H1 (cell line): ENCODE data around the gene ARHGAP28. TPM values are rescaled to one million over a fixed set of nuclear protein-coding genes. Genes with fewer than 3 reads are reported as not detected.

ENCODE experiments used
- CTCF ChIA-PET: fragments of 300-600 bp; sonication (Branson Sonifier 250); formaldehyde crosslinking; loops from one replicate; lab custom pipeline; 2021; ENCODE audit not compliant: partially characterized antibody; lab: Charles Lee
- POLR2A ChIA-PET: fragments of 300-600 bp; sonication (Branson Sonifier 250); formaldehyde crosslinking; loops from one replicate; lab custom pipeline; 2021; ENCODE audit warnings: inconsistent platforms; ENCODE audit not compliant: partially characterized antibody; lab: Charles Lee
- DNase-seq, 2 experiments: peaks; one replicate each; pipeline versions ENCODE4 v3.0.0 to v3.0.0-alpha.2; 2010 to 2022; ENCODE audit warnings: low spot score in 2 of 2, low read depth in 1 of 2, mixed read lengths in 1 of 2
- FAIRE-seq: peaks from 2 replicates; lab custom pipeline; 2011; peaks lifted over from hg19 to GRCh38; lab: Jason Lieb, UNC
- H2AFZ ChIP-seq: 2 replicates; pipeline ENCODE4 v1.8.1; 2012; ENCODE audit warnings: low read length, inconsistent platforms
- H2AK5ac ChIP-seq: 2 replicates; pipeline ENCODE4 v1.6.1; 2013; ENCODE audit warnings: low read depth, low read length
- H2BK120ac ChIP-seq: replicated peaks from 2 replicates; pipeline ENCODE3; 2013; ENCODE audit warnings: low read depth, low read length, inconsistent platforms
- H2BK12ac ChIP-seq: 2 replicates; pipeline ENCODE4 v1.6.1; 2013; ENCODE audit warnings: low read depth, low read length
- H2BK15ac ChIP-seq: 2 replicates; pipeline ENCODE4 v1.6.1; 2013; ENCODE audit warnings: low read length
- H2BK20ac ChIP-seq: 2 replicates; pipeline ENCODE4 v1.6.1; 2013; ENCODE audit warnings: low read length
- H2BK5ac ChIP-seq: 2 replicates; pipeline ENCODE4 v1.6.1; 2013; ENCODE audit warnings: low read depth, low read length
- H3K14ac ChIP-seq: 2 replicates; pipeline ENCODE4 v1.6.1; 2013; ENCODE audit warnings: inconsistent platforms; ENCODE audit not compliant: insufficient read length
- H3K18ac ChIP-seq: 2 replicates; pipeline ENCODE4 v1.6.1; 2013; ENCODE audit warnings: low read length; ENCODE audit errors: extremely low read depth
- H3K23ac ChIP-seq: 2 replicates; pipeline ENCODE4 v1.6.1; 2013; ENCODE audit warnings: inconsistent platforms; ENCODE audit not compliant: insufficient read length
- H3K23me2 ChIP-seq: 2 replicates; pipeline ENCODE4 v1.6.1; 2013; ENCODE audit warnings: low read depth, low read length
- H3K27ac ChIP-seq: 2 replicates; pipeline ENCODE4 v1.6.1; 2011; ENCODE audit warnings: low read depth, low read length, inconsistent platforms
- H3K27me3 ChIP-seq, 4 experiments: replicated peaks in 1 of 4; 1 replicate in 1 of 4; 2 replicates in 3 of 4; pipeline versions ENCODE4 v1.6.1 to v1.8.1; 2011 to 2013; ENCODE audit warnings: low read length in 3 of 4, mild to moderate bottlenecking in 3 of 4, inconsistent platforms in 2 of 4, mixed read lengths in 2 of 4, moderate library complexity in 1 of 4; ENCODE audit not compliant: control insufficient read depth in 3 of 4, insufficient read depth in 3 of 4; ENCODE audit errors: extremely low read depth in 1 of 4
- H3K36me3 ChIP-seq, 4 experiments: 2 replicates each; pipeline versions ENCODE4 v1.6.1 to v1.8.1; 2011 to 2013; ENCODE audit warnings: mild to moderate bottlenecking in 4 of 4, low read length in 3 of 4, moderate library complexity in 2 of 4, control low read depth in 1 of 4, inconsistent platforms in 1 of 4; ENCODE audit not compliant: insufficient read depth in 4 of 4, control insufficient read depth in 2 of 4
- H3K4ac ChIP-seq: replicated peaks from 2 replicates; pipeline ENCODE3; 2013; ENCODE audit warnings: low read length, low read depth, mixed read lengths, inconsistent platforms; ENCODE audit not compliant: insufficient read length
- H3K4me1 ChIP-seq, 4 experiments: replicated peaks in 1 of 4; 1 replicate in 1 of 4; 2 replicates in 3 of 4; pipeline versions ENCODE4 v1.6.1 to v1.8.1; 2011 to 2013; ENCODE audit warnings: low read length in 3 of 4, inconsistent platforms in 2 of 4, mixed read lengths in 1 of 4; ENCODE audit not compliant: insufficient read depth in 4 of 4, control insufficient read depth in 3 of 4
- H3K4me2 ChIP-seq, 2 experiments: 2 replicates each; pipeline versions ENCODE4 v1.6.1 to v1.8.1; 2011 to 2013; ENCODE audit warnings: low read depth in 2 of 2, low read length in 2 of 2, control low read depth in 1 of 2, inconsistent platforms in 1 of 2, mild to moderate bottlenecking in 1 of 2; ENCODE audit not compliant: insufficient read depth in 1 of 2
- H3K4me3 ChIP-seq, 4 experiments: fragments of 200-600, 300-600 bp in 1 of 4; sonication (generic), shearing (Covaris generic), sonication (Bioruptor Twin) in 1 of 4; 2 replicates each; pipeline versions ENCODE4 v1.5.1 to v1.8.1; 2011 to 2016; ENCODE audit warnings: low read length in 4 of 4, low read depth in 3 of 4, control low read depth in 2 of 4, inconsistent platforms in 2 of 4, mild to moderate bottlenecking in 2 of 4, mixed read lengths in 1 of 4, moderate library complexity in 1 of 4; ENCODE audit not compliant: insufficient read depth in 2 of 4; ENCODE audit errors: extremely low read depth in 1 of 4
- H3K56ac ChIP-seq: replicated peaks from 2 replicates; pipeline ENCODE3; 2013; ENCODE audit warnings: low read depth, mild to moderate bottlenecking, mixed read lengths, low read length, inconsistent platforms; ENCODE audit not compliant: insufficient read length
- H3K79me1 ChIP-seq: 2 replicates; pipeline ENCODE4 v1.6.1; 2013; ENCODE audit warnings: low read depth, low read length, control low read depth
- H3K79me2 ChIP-seq, 2 experiments: 2 replicates each; pipeline versions ENCODE4 v1.6.1 to v1.8.1; 2012 to 2013; ENCODE audit warnings: low read length in 2 of 2, mild to moderate bottlenecking in 2 of 2, inconsistent platforms in 1 of 2; ENCODE audit not compliant: insufficient read depth in 2 of 2, control insufficient read depth in 1 of 2
- H3K9ac ChIP-seq, 4 experiments: replicated peaks in 1 of 4; 1 replicate in 1 of 4; 2 replicates in 3 of 4; pipeline versions ENCODE4 v1.6.1 to v1.8.1; 2011 to 2013; ENCODE audit warnings: low read depth in 3 of 4, low read length in 3 of 4, control low read depth in 2 of 4, mild to moderate bottlenecking in 2 of 4, moderate library complexity in 2 of 4, inconsistent platforms in 1 of 4; ENCODE audit errors: extremely low read depth in 1 of 4
- H3K9me3 ChIP-seq, 2 experiments: 2 replicates each; pipeline versions ENCODE4 v1.6.1 to v1.8.1; 2012 to 2013; ENCODE audit warnings: mild to moderate bottlenecking in 2 of 2, moderate library complexity in 2 of 2, control low read depth in 1 of 2, inconsistent platforms in 1 of 2, low read depth in 1 of 2, low read length in 1 of 2, mixed read lengths in 1 of 2; ENCODE audit not compliant: insufficient read depth in 2 of 2
- H4K20me1 ChIP-seq, 2 experiments: replicated peaks in 1 of 2; 2 replicates each; pipeline versions ENCODE3 to v1.8.1; 2011 to 2013; ENCODE audit warnings: inconsistent platforms in 2 of 2, low read length in 2 of 2, mild to moderate bottlenecking in 1 of 2; ENCODE audit not compliant: insufficient read depth in 2 of 2, control insufficient read depth in 1 of 2
- H4K5ac ChIP-seq: 2 replicates; pipeline ENCODE4 v1.6.1; 2013; ENCODE audit warnings: low read length, low read depth, mixed read lengths, inconsistent platforms; ENCODE audit not compliant: insufficient read length
- H4K8ac ChIP-seq: 2 replicates; pipeline ENCODE4 v1.8.0; 2013; ENCODE audit warnings: mild to moderate bottlenecking, moderate library complexity, low read length, inconsistent platforms; ENCODE audit not compliant: insufficient read depth; ENCODE audit errors: extremely low read depth
- H4K91ac ChIP-seq: replicated peaks from 2 replicates; pipeline ENCODE3; 2013; ENCODE audit warnings: low read length, mixed read lengths, inconsistent platforms; ENCODE audit not compliant: insufficient read length
- CREB1 ChIP-seq: IDR thresholded peaks from 2 replicates; pipeline ENCODE4 v1.6.1; 2012; ENCODE audit warnings: inconsistent platforms
- JUN ChIP-seq: IDR thresholded peaks from 2 replicates; pipeline ENCODE4 v1.6.1; 2011; ENCODE audit warnings: low read depth, mild to moderate bottlenecking, improper control_type of control experiment, low read length
- KDM1A ChIP-seq: fragments of 200-600, 300-600 bp; sonication (generic); IDR thresholded peaks from 2 replicates; pipeline ENCODE4 v1.7.1; 2016; ENCODE audit warnings: mild to moderate bottlenecking, low read length, borderline replicate concordance
- KDM4A ChIP-seq: IDR thresholded peaks from one replicate; pipeline ENCODE4 v1.7.1; 2012; ENCODE audit warnings: low read depth, mild to moderate bottlenecking, moderate library complexity, low read length, inconsistent platforms; ENCODE audit not compliant: severe bottlenecking
- NANOG ChIP-seq: IDR thresholded peaks from 2 replicates; pipeline ENCODE4 v1.6.1; 2011; ENCODE audit warnings: low read length, low read depth, mild to moderate bottlenecking, inconsistent platforms; ENCODE audit not compliant: insufficient read depth, poor library complexity, severe bottlenecking
- RAD21 ChIP-seq, 2 experiments: IDR thresholded peaks in 1 of 2; conservative IDR thresholded peaks in 1 of 2; 2 replicates each; pipeline ENCODE4 v1.6.1; 2011; ENCODE audit warnings: low read depth in 2 of 2, low read length in 2 of 2, improper control_type of control experiment in 1 of 2, inconsistent platforms in 1 of 2, mild to moderate bottlenecking in 1 of 2, moderate library complexity in 1 of 2
- SUZ12 ChIP-seq: fragments of 200-600 bp; sonication (generic); IDR thresholded peaks from 2 replicates; pipeline ENCODE4 v1.6.1; 2012; ENCODE audit warnings: mild to moderate bottlenecking, inconsistent platforms, low read length, moderate library complexity, mixed read lengths
- TCF12 ChIP-seq: IDR thresholded peaks from 2 replicates; pipeline ENCODE4 v1.6.1; 2011; ENCODE audit warnings: low read depth, mild to moderate bottlenecking, low read length
- USF2 ChIP-seq: IDR thresholded peaks from 2 replicates; pipeline ENCODE4 v1.6.1; 2011; ENCODE audit warnings: low read length, improper control_type of control experiment
- ZNF274 ChIP-seq: IDR thresholded peaks from 2 replicates; pipeline ENCODE4 v1.7.0; 2012; ENCODE audit warnings: low read length, borderline replicate concordance; ENCODE audit errors: extremely low read depth
- WGBS, 2 experiments: shearing (Covaris generic) in 1 of 2; methylation state at CpG; one replicate each; pipeline versions ENCODE4 v1.1.6 to v1.1.7; 2013 to 2015; ENCODE audit warnings: low lambda C conversion rate in 2 of 2, mixed read lengths in 2 of 2, inconsistent platforms in 1 of 2, low coverage in 1 of 2, missing lambda C conversion rate in 1 of 2; ENCODE audit not compliant: insufficient replicate concordance in 2 of 2, insufficient coverage in 1 of 2, insufficient read length in 1 of 2; ENCODE audit errors: extremely low coverage in 1 of 2, missing lambda C conversion rate in 1 of 2; 5-methylcytosine and 5-hydroxymethylcytosine counted together
- polyA plus RNA-seq, 7 experiments: library from polyadenylated mRNA; depleted of rRNA in 3 of 7; stranded (reverse) in 5 of 7; unstranded in 2 of 7; fragments of >200 nt in 5 of 7; fragments of 200-250 nt in 2 of 7; gene quantifications; 1 replicate in 5 of 7; 2 replicates in 1 of 7; 4 replicates in 1 of 7; pipeline versions ENCODE4 v1.2.1 to v1.2.3, GENCODE V29; 2011 to 2013; ENCODE audit warnings: missing spikeins in 2 of 7, mixed read lengths in 2 of 7
- total RNA-seq: library from RNA; stranded (reverse); fragmentation: NEBNext Ultra II Directional; extraction: Animal tissue kit (Norgen Biotek cat#: 25700); gene quantifications from 2 replicates; pipeline ENCODE4 v1.2.1, GENCODE V29; 2021

ARHGAP28 gene
- total and polyA plus RNA-seq, 2 of the 8 experiments (the other 6 are each of a cell fraction or from before 2014, with no cell fraction given) = 2.9 to 14.4 TPM

GRCh38 chr18:6920099-6920955, 190.8 kb downstream of the ARHGAP28 start:
- peak overlapping the region; percentile 25; the same call in 1 of the 2 replicates for H3K18ac ChIP-seq
- peak overlapping the region; percentile 22; the same call in 1 of the 2 replicates for H2BK5ac ChIP-seq
- H4K8ac ChIP-seq = peak overlapping the region; percentile 87
- H3K79me2 ChIP-seq = no peaks in the 10 kb centered on the region
- peak overlapping the region; percentile 96 for H3K4ac ChIP-seq
- H3K23ac ChIP-seq = no peak overlapping the region
- H2BK12ac ChIP-seq = peak overlapping the region; percentile 82
- no peaks in the 10 kb centered on the region for H3K79me1 ChIP-seq
- H2AFZ ChIP-seq = no peak overlapping the region
- H3K27ac ChIP-seq = no peak overlapping the region
- H3K56ac ChIP-seq = peak overlapping the region; percentile 85
- H2BK120ac ChIP-seq = no peak overlapping the region
- H2BK20ac ChIP-seq = peak overlapping the region; percentile 8; the same call in 1 of the 2 replicates
- ChIA-PET CTCF (interaction anchor here (0.6 to 4.9 kb wide), 56 partner anchors 8 to 981 kb away, joined by 3 to 64 read pairs (median 4); no protein-coding TSS in a partner anchor), POLR2A (interaction anchor here (1.0 kb wide), 1 partner anchor 27 kb away, joined by 3 read pairs; no protein-coding TSS in a partner anchor)
- no peak overlapping the region for H3K14ac ChIP-seq
- H4K20me1 ChIP-seq = peaks cover 0 to 2% of the 10 kb centered on the region in 2 experiments
- WGBS, 2 experiments = 82% methylated on average over 35 of the region's 37 CpGs; no CpG with 5 or more reads in 1 of the 2 experiments
- peak overlapping the region; percentile 83 for H4K91ac ChIP-seq
- H3K23me2 ChIP-seq = peaks cover 3% of the 10 kb centered on the region; the same call in 1 of the 2 replicates
- H3K9me3 ChIP-seq = no peaks in the 10 kb centered on the region
- H2BK15ac ChIP-seq = 0 out of 2 replicates have a peak overlapping the region, but pooled peaks have one; percentile 75
- no peaks in the 10 kb centered on the region for H3K27me3 ChIP-seq
- H3K36me3 ChIP-seq = no peaks in the 10 kb centered on the region
- H4K5ac ChIP-seq = no peak overlapping the region
- no peak overlapping the region for H3K4me2 ChIP-seq
- H3K4me1 ChIP-seq = no peaks in the 10 kb centered on the region
- DNase-seq (peak in 1 of 2 experiments; percentile 87), FAIRE-seq (peak; percentile 95)
- H3K4me3 ChIP-seq = no peak overlapping the region
- H3K9ac ChIP-seq = no peak overlapping the region
- no peak overlapping the region for H2AK5ac ChIP-seq
- TF ChIP-seq RAD21 (IDR thresholded peaks at IDR 0.05 in 1 of 2, conservative IDR thresholded peaks at IDR 0.05 in 1 of 2; ENCODE audit: low read depth in 2 of 2, low read length in 2 of 2) (peak; percentile 92 to 96), KDM1A (no peak), SUZ12 (no peak), JUN (no peak), USF2 (no peak), CREB1 (no peak), NANOG (no peak), ZNF274 (no peak), TCF12 (no peak), KDM4A (no peak)
